NCI-H1092 (cell line): ENCODE data around the gene SWT1.
"Not testable (repeated sequence)": the region's sequence is repeated elsewhere in the genome, so short reads cannot be mapped to it uniquely, and the experiment has no call there.

Experiments
- DNase-seq: peaks from one replicate; lab custom pipeline; 2025; lab: John Stamatoyannopoulos, UW

The SWT1 gene

GRCh38 chr1:185245466-185245865, 88.5 kb downstream of the SWT1 start:
- no peak for DNase-seq

GRCh38 chr1:185249563-185249962, 92.6 kb downstream of the SWT1 start:
- no peak for DNase-seq

- DNase-seq: no peak
These were observed 93.1 kb downstream of the SWT1 start for GRCh38 chr1:185250063-185250462.

- DNase-seq: not testable (repeated sequence)
These were observed 95.0 kb downstream of the SWT1 start for GRCh38 chr1:185251928-185252327.

- not testable (repeated sequence) for DNase-seq
These were observed 95.4 kb downstream of the SWT1 start for GRCh38 chr1:185252404-185252803.

- DNase-seq: not testable (repeated sequence)
These were observed 98.6 kb downstream of the SWT1 start for GRCh38 chr1:185255595-185255994.

- not testable (repeated sequence) for DNase-seq
These were observed 100.4 kb downstream of the SWT1 start for GRCh38 chr1:185257116-185257949.

- DNase-seq: no peak
These were observed 100.9 kb downstream of the SWT1 start for GRCh38 chr1:185257950-185258208.

- no peak for DNase-seq
These were observed 101.7 kb downstream of the SWT1 start for GRCh38 chr1:185258676-185259075.

GRCh38 chr1:185260611-185261010, 103.6 kb downstream of the SWT1 start:
- no peak for DNase-seq

GRCh38 chr1:185262151-185262550, 105.2 kb downstream of the SWT1 start:
- DNase-seq: no peak

GRCh38 chr1:185263292-185263691, 106.3 kb downstream of the SWT1 start:
- DNase-seq: no peak

- no peak for DNase-seq
These were observed 106.8 kb downstream of the SWT1 start for GRCh38 chr1:185263780-185264179.

GRCh38 chr1:185265314-185265713, 108.3 kb downstream of the SWT1 start:
- DNase-seq: no peak

GRCh38 chr1:185267301-185267700, 110.3 kb downstream of the SWT1 start:
- DNase-seq: no peak

GRCh38 chr1:185267701-185268100, 110.7 kb downstream of the SWT1 start:
- DNase-seq: no peak

GRCh38 chr1:185268352-185268751, 111.4 kb downstream of the SWT1 start:
- DNase-seq: no peak

- DNase-seq: no peak
These were observed 115.0 kb downstream of the SWT1 start for GRCh38 chr1:185271921-185272320.

GRCh38 chr1:185279571-185279970, 122.6 kb downstream of the SWT1 start:
- DNase-seq: no peak

- no peak for DNase-seq
These were observed 123.6 kb downstream of the SWT1 start for GRCh38 chr1:185280589-185280988.

- DNase-seq: no peak
These were observed 124.3 kb downstream of the SWT1 start for GRCh38 chr1:185281245-185281644.

GRCh38 chr1:185284116-185284515, 127.1 kb downstream of the SWT1 start:
- no peak for DNase-seq

- DNase-seq: no peak
These were observed 127.7 kb downstream of the SWT1 start for GRCh38 chr1:185284533-185285276.

GRCh38 chr1:185287451-185287850, 130.5 kb downstream of the SWT1 start:
- DNase-seq: no peak
